Stimulated activated CD4-positive, alpha-beta T cell treated with anti-CD3 and anti-CD28 coated beads, Interleukin-15, amount 100 ng/mL, for 1 hour (primary cell): Measurements from ENCODE around the gene TMEM86A.

ENCODE experiments used
- DNase-seq, 2 donors: peaks; one replicate each; pipeline ENCODE4 v3.0.0-alpha.2; 2020; ENCODE audit warnings: low read depth in 1 of 2, low spot score in 1 of 2

TMEM86A gene

GRCh38 chr11:18754308-18754707, 55.7 kb downstream of the TMEM86A start:
- no peak for DNase-seq
